K562 (cell line): ENCODE data around the gene BRINP1. TPM values are rescaled to one million over a fixed set of nuclear protein-coding genes. Genes with fewer than 3 reads are reported as not detected.

Source experiments
- ATAC-seq: fragments of 200-7000 bp; cut with Tn5 transposase; 3 replicates; pipeline ENCODE4 v1.9.1; 2020; ENCODE audit warnings: moderate library complexity
- BruUV-seq: library from RNA; stranded (reverse); fragments of 400-500 nt; replicated peaks from 2 replicates; lab custom pipeline; 2021; lab: Mats Ljungman, UMichigan
- CTCF ChIA-PET: fragments of 300-600 bp; formaldehyde crosslinking; extraction: SDS; loops from one replicate; lab custom pipeline; 2021; ENCODE audit warnings: low intra/inter-chr PET ratio; lab: Yijun Ruan, JAX
- POLR2A ChIA-PET: fragments of 300-600, 350-650 bp; sonication (Branson Sonifier 250); formaldehyde crosslinking; extraction: SDS; loops from one replicate; lab custom pipeline; 2021; ENCODE audit warnings: antibody characterized with exemption, inconsistent platforms; lab: Yijun Ruan, JAX
- DNase-seq, 4 experiments: peaks; one replicate each; pipeline versions ENCODE4 v3.0.0 to v3.0.0-alpha.2; 2011 to 2018; ENCODE audit warnings: low spot score in 3 of 4, mixed read lengths in 3 of 4; ENCODE audit errors: extremely low read depth in 1 of 4
- FAIRE-seq: peaks from 2 replicates; lab custom pipeline; 2011; peaks lifted over from hg19 to GRCh38; lab: Jason Lieb, UNC
- H2AFZ ChIP-seq: 2 replicates; pipeline ENCODE4 v1.6.0; 2011; ENCODE audit warnings: low read depth, low read length, control low read depth, inconsistent platforms
- H3K27ac ChIP-seq: fragments of 200-600 bp; 3 replicates; pipeline ENCODE4 v1.8.0; 2011; ENCODE audit warnings: low read depth, mild to moderate bottlenecking, control low read depth, inconsistent platforms, low read length, moderate library complexity, mixed read lengths; ENCODE audit errors: extremely low read depth
- H3K27me3 ChIP-seq, 2 experiments: fragments of 300-600 bp in 1 of 2; 2 replicates in 1 of 2; 3 replicates in 1 of 2; pipeline versions ENCODE4 v1.6.0 to v1.8.0; 2011; ENCODE audit warnings: inconsistent platforms in 2 of 2, low read length in 2 of 2, mild to moderate bottlenecking in 1 of 2, mixed read lengths in 1 of 2, moderate library complexity in 1 of 2; ENCODE audit not compliant: control insufficient read depth in 2 of 2, insufficient read depth in 2 of 2
- H3K36me3 ChIP-seq: fragments of 300-600 bp; 3 replicates; pipeline ENCODE4 v1.8.0; 2011; ENCODE audit warnings: mild to moderate bottlenecking, low read length, inconsistent platforms; ENCODE audit not compliant: control insufficient read depth, insufficient read depth
- H3K4me1 ChIP-seq, 2 experiments: fragments of 200-600 bp in 1 of 2; replicated peaks in 1 of 2; 2 replicates in 1 of 2; 3 replicates in 1 of 2; pipeline versions ENCODE4 v1.5.1 to v1.8.0; 2011; ENCODE audit warnings: inconsistent platforms in 2 of 2, low read length in 2 of 2, mild to moderate bottlenecking in 1 of 2, mixed read lengths in 1 of 2, moderate library complexity in 1 of 2; ENCODE audit not compliant: control insufficient read depth in 2 of 2, insufficient read depth in 2 of 2
- H3K4me2 ChIP-seq: 2 replicates; pipeline ENCODE4 v1.6.1; 2011; ENCODE audit warnings: low read length, control low read depth, inconsistent platforms, mixed read lengths; ENCODE audit not compliant: insufficient read depth
- H3K4me3 ChIP-seq: fragments of 200-600 bp; sonication (generic), shearing (Covaris generic); 2 replicates; pipeline ENCODE4 v1.5.1; 2016; ENCODE audit warnings: control low read depth, inconsistent platforms
- H3K79me2 ChIP-seq: fragments of 200-600 bp; 3 replicates; pipeline ENCODE4 v1.8.0; 2011; ENCODE audit warnings: low read length, inconsistent platforms; ENCODE audit not compliant: control insufficient read depth, insufficient read depth
- H3K9ac ChIP-seq, 2 experiments: 2 replicates each; pipeline versions ENCODE4 v1.6.0 to v1.6.1; 2011; ENCODE audit warnings: low read depth in 2 of 2, low read length in 2 of 2, control low read depth in 1 of 2, inconsistent platforms in 1 of 2, mild to moderate bottlenecking in 1 of 2, mixed read lengths in 1 of 2; ENCODE audit not compliant: insufficient read depth in 1 of 2
- H3K9me1 ChIP-seq: one replicate; pipeline ENCODE4 v1.6.0; 2011; ENCODE audit warnings: inconsistent platforms, mild to moderate bottlenecking, low read length, moderate library complexity; ENCODE audit not compliant: control insufficient read depth, insufficient read depth
- H3K9me3 ChIP-seq: replicated peaks from 2 replicates; pipeline ENCODE4 v1.5.1; 2011; ENCODE audit warnings: low read depth, low read length, inconsistent platforms; ENCODE audit not compliant: control insufficient read depth, insufficient read depth
- H4K20me1 ChIP-seq: replicated peaks from 2 replicates; pipeline ENCODE4 v1.6.1; 2011; ENCODE audit warnings: low read length, inconsistent platforms, mixed read lengths; ENCODE audit not compliant: control insufficient read depth, insufficient read depth
- CBFB ChIP-seq: sonication (generic); formaldehyde crosslinking; IDR thresholded peaks from 2 replicates; pipeline ENCODE4 v1.4.0; 2020; ENCODE audit warnings: mild to moderate bottlenecking, missing genetic modification reagents
- HDGF ChIP-seq: fragments of 450-650 bp; IDR thresholded peaks from 2 replicates; pipeline ENCODE4 v1.6.1; 2016
- MAFF ChIP-seq: IDR thresholded peaks from 2 replicates; pipeline ENCODE4 v1.6.1; 2012; ENCODE audit warnings: low read length, improper control_type of control experiment
- MEIS2 ChIP-seq: fragments of 450-650 bp; IDR thresholded peaks from 2 replicates; pipeline ENCODE4 v1.6.1; 2014; ENCODE audit warnings: mild to moderate bottlenecking; ENCODE audit not compliant: partially characterized antibody
- NEUROD1 ChIP-seq: fragments of 150-350 bp; IDR thresholded peaks from 2 replicates; pipeline ENCODE4 v1.6.1; 2014; ENCODE audit warnings: borderline replicate concordance, low read length, low read depth; ENCODE audit not compliant: partially characterized antibody
- NFXL1 ChIP-seq: fragments of 450-650 bp; formaldehyde crosslinking; IDR thresholded peaks from 2 replicates; pipeline ENCODE4 v1.4.0; 2021; ENCODE audit warnings: mild to moderate bottlenecking
- RAD21 ChIP-seq, 2 experiments: fragments of 250-450 bp in 1 of 2; fragments of 450-650 bp in 1 of 2; sonication (Bioruptor Pico) in 1 of 2; formaldehyde crosslinking in 1 of 2; IDR thresholded peaks in 1 of 2; conservative IDR thresholded peaks in 1 of 2; 2 replicates each; pipeline versions ENCODE4 v1.4.0 to v1.8.0; 2020 to 2022; ENCODE audit warnings: mild to moderate bottlenecking in 2 of 2, moderate library complexity in 1 of 2
- RBM39 ChIP-seq: fragments of 200-400 bp; formaldehyde crosslinking; optimal IDR thresholded peaks from 2 replicates; pipeline ENCODE3; 2018; ENCODE audit warnings: low read depth, low read length
- SAFB ChIP-seq: fragments of 200-400 bp; formaldehyde crosslinking; IDR thresholded peaks from 2 replicates; pipeline ENCODE4 v1.6.1; 2017; ENCODE audit warnings: low read depth, low read length, borderline replicate concordance
- SLC30A9 ChIP-seq: fragments of 250-450 bp; sonication (Bioruptor Pico); IDR thresholded peaks from 2 replicates; pipeline ENCODE4 v1.8.0; 2022; ENCODE audit warnings: mild to moderate bottlenecking, moderate library complexity
- SMAD4 ChIP-seq: fragments of 250-450 bp; sonication (Bioruptor Pico); conservative IDR thresholded peaks from 2 replicates; pipeline ENCODE4 v1.8.0; 2021; ENCODE audit warnings: inconsistent platforms, mild to moderate bottlenecking, moderate library complexity
- ZNF354B ChIP-seq: fragments of 250-450 bp; sonication (Bioruptor Pico); IDR thresholded peaks from 2 replicates; pipeline ENCODE4 v1.4.0; 2020
- WGBS: fragments of 100-300 bp; shearing (Covaris generic); methylation state at CpG from one replicate; pipeline ENCODE4 v1.1.6; 2016; ENCODE audit warnings: low coverage, mixed read lengths; ENCODE audit not compliant: insufficient coverage; ENCODE audit errors: missing lambda C conversion rate; 5-methylcytosine and 5-hydroxymethylcytosine counted together
- in situ Hi-C: fragments of 300-500 bp; cut with MboI; formaldehyde crosslinking; loops from 4 replicates; pipeline ENCODE4 v1.15.0; 2018; ENCODE audit warnings: inconsistent platforms, mixed read lengths
- intact Hi-C: fragments of 100-400 bp; cut with micrococcal nuclease; formaldehyde crosslinking; loops from 2 replicates; pipeline ENCODE4 v1.14.2; 2022
- polyA plus RNA-seq, 8 experiments: library from polyadenylated mRNA; depleted of rRNA in 4 of 8; stranded (reverse) in 5 of 8; unstranded in 3 of 8; fragments of >200 nt; fragmentation: Nextera tagmentation in 2 of 8; fragmentation: Illumina TruSeq in 1 of 8; extraction: Ambion mirVana in 2 of 8; extraction: Trizol in 1 of 8; gene quantifications; 2 replicates each; pipeline versions ENCODE4 v1.2.1 to v1.2.3, GENCODE V29; 2011 to 2014; ENCODE audit warnings: inconsistent platforms in 1 of 8, missing spikeins in 1 of 8
- total RNA-seq, 7 experiments: library from RNA; depleted of rRNA in 6 of 7; stranded (reverse); fragments of >200 nt in 6 of 7; fragmentation: Illumina TruSeq in 2 of 7; extraction: Trizol in 2 of 7; gene quantifications; 2 replicates each; pipeline versions ENCODE4 v1.2.1 to v1.2.3, GENCODE V29; 2011 to 2021; ENCODE audit warnings: low replicate concordance in 1 of 7
- TF ChIP-seq, protein P1 (sequence below): fragments of 450-650 bp; conservative IDR thresholded peaks from 2 replicates; pipeline ENCODE4 v1.6.1; 2016; ENCODE audit warnings: missing genetic modification characterization, low read depth, mild to moderate bottlenecking, control low read depth, missing compliant biosample characterization
- TF ChIP-seq, protein P2 (sequence below): IDR thresholded peaks from 2 replicates; pipeline ENCODE4 v1.6.1; 2012; ENCODE audit warnings: low read depth, low read length, improper control_type of control experiment, borderline replicate concordance
- TF ChIP-seq, protein P3 (sequence below), 3 experiments: IDR thresholded peaks in 2 of 3; conservative IDR thresholded peaks in 1 of 3; 2 replicates each; pipeline ENCODE4 v1.5.1; 2011 to 2012; ENCODE audit warnings: low read length in 3 of 3, mild to moderate bottlenecking in 3 of 3, control low read depth in 2 of 3, improper control_type of control experiment in 1 of 3, inconsistent platforms in 1 of 3, low read depth in 1 of 3, mixed read lengths in 1 of 3, moderate library complexity in 1 of 3; ENCODE audit not compliant: insufficient read depth in 2 of 3
- TF ChIP-seq, protein P4 (sequence below): sonication (generic); formaldehyde crosslinking; IDR thresholded peaks from 2 replicates; pipeline ENCODE4 v1.5.0; 2020; ENCODE audit warnings: missing genetic modification reagents

BRINP1 gene
- total and polyA plus RNA-seq, 9 of the 15 experiments (the other 6 are each of a cell fraction or from before 2014, with no cell fraction given) = not detected

DNA sequence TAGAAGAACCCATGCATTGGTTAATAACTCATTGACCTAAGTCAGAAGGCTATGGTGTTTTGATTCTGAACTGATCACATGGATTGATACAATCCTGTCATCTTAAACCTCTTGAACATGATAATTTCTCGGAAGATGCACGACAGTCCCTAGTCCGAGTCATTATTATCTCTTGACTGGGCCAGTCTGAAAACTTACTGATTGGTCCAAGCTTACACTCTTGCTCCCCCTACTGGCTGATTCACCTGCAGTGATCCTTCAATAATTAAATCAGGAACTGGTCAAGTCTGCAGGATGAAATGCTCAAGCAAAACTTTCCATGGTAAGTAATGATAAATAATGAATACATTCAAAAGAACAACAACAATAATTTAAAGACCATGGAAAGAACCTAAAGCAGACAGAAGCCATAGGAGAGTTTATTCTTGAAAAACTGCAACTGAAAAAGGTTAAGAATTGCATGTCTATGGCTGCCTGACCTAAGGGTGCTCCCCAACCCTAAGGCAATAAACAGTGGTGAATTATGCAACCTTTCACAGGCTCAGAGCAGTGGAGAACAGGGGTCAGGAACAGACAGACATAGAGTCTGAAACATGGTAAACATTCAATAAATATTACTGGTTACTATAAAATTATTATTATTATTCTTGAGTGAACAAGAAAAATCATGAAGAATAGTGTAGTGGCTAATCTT lies 79.3 kb downstream of the BRINP1 start:
- no peak overlapping the region for H2AFZ ChIP-seq
- no peaks in the 10 kb centered on the region for H3K36me3 ChIP-seq
- H3K4me1 ChIP-seq = no peaks in the 10 kb centered on the region
- H3K9me3 ChIP-seq = no peaks in the 10 kb centered on the region
- no peaks in the 10 kb centered on the region for H3K27me3 ChIP-seq
- no TSS peak for BruUV-seq
- 6% methylated on average over 3 of the region's 3 CpGs for WGBS
- DNase-seq = peak; percentile 12 to 34 (median 23)
- H4K20me1 ChIP-seq = no peaks in the 10 kb centered on the region
- intact Hi-C loops = loop anchor here (10.0 kb wide), 1 partner anchor 1645 kb away; no protein-coding TSS in a partner anchor
- H3K27ac ChIP-seq = no peak overlapping the region
- POLR2A ChIA-PET = no interaction called here
- no peaks in the 10 kb centered on the region for H3K79me2 ChIP-seq
- TF ChIP-seq HDGF = no peak
- TF ChIP-seq NFXL1 (CRISPR knock-in tag) = no peak
- no peak for TF ChIP-seq MAFF
- TF ChIP-seq RBM39 = no peak
- TF ChIP-seq CBFB (CRISPR knock-in tag) = no peak
- TF ChIP-seq, protein P1, sequence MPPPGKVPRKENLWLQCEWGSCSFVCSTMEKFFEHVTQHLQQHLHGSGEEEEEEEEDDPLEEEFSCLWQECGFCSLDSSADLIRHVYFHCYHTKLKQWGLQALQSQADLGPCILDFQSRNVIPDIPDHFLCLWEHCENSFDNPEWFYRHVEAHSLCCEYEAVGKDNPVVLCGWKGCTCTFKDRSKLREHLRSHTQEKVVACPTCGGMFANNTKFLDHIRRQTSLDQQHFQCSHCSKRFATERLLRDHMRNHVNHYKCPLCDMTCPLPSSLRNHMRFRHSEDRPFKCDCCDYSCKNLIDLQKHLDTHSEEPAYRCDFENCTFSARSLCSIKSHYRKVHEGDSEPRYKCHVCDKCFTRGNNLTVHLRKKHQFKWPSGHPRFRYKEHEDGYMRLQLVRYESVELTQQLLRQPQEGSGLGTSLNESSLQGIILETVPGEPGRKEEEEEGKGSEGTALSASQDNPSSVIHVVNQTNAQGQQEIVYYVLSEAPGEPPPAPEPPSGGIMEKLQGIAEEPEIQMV = no peak
- TF ChIP-seq SMAD4 (CRISPR knock-in tag) = no peak
- TF ChIP-seq NEUROD1 = no peak
- TF ChIP-seq, protein P2, sequence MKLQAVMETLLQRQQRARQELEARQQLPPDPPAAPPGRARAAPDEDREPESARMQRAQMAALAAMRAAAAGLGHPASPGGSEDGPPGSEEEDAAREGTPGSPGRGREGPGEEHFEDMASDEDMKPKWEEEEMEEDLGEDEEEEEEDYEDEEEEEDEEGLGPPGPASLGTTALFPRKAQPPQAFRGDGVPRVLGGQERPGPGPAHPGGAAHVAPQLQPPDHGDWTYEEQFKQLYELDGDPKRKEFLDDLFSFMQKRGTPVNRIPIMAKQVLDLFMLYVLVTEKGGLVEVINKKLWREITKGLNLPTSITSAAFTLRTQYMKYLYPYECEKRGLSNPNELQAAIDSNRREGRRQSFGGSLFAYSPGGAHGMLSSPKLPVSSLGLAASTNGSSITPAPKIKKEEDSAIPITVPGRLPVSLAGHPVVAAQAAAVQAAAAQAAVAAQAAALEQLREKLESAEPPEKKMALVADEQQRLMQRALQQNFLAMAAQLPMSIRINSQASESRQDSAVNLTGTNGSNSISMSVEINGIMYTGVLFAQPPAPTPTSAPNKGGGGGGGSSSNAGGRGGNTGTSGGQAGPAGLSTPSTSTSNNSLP = no peak
- TF ChIP-seq, protein P3, sequence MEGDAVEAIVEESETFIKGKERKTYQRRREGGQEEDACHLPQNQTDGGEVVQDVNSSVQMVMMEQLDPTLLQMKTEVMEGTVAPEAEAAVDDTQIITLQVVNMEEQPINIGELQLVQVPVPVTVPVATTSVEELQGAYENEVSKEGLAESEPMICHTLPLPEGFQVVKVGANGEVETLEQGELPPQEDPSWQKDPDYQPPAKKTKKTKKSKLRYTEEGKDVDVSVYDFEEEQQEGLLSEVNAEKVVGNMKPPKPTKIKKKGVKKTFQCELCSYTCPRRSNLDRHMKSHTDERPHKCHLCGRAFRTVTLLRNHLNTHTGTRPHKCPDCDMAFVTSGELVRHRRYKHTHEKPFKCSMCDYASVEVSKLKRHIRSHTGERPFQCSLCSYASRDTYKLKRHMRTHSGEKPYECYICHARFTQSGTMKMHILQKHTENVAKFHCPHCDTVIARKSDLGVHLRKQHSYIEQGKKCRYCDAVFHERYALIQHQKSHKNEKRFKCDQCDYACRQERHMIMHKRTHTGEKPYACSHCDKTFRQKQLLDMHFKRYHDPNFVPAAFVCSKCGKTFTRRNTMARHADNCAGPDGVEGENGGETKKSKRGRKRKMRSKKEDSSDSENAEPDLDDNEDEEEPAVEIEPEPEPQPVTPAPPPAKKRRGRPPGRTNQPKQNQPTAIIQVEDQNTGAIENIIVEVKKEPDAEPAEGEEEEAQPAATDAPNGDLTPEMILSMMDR (IDR thresholded peaks at IDR 0.05 in 2 of 3, conservative IDR thresholded peaks at IDR 0.05 in 1 of 3; ENCODE audit: insufficient read depth in 2 of 3, low read depth in 1 of 3, low read length in 3 of 3) = peak in 2 of 3 experiments; percentile 31 to 42; a peak in 1 of 6 replicates
- no peak for TF ChIP-seq MEIS2
- peak; percentile 16 to 29; a peak in 1 of 4 replicates for TF ChIP-seq RAD21 (CRISPR knock-in tag; conservative IDR thresholded peaks at IDR 0.05 in 1 of 2, IDR thresholded peaks at IDR 0.05 in 1 of 2)
- no peak for TF ChIP-seq ZNF354B
- TF ChIP-seq SAFB = no peak
- TF ChIP-seq, protein P4, sequence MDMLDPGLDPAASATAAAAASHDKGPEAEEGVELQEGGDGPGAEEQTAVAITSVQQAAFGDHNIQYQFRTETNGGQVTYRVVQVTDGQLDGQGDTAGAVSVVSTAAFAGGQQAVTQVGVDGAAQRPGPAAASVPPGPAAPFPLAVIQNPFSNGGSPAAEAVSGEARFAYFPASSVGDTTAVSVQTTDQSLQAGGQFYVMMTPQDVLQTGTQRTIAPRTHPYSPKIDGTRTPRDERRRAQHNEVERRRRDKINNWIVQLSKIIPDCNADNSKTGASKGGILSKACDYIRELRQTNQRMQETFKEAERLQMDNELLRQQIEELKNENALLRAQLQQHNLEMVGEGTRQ (CRISPR knock-in tag) = no peak
- TF ChIP-seq SLC30A9 (CRISPR knock-in tag) = no peak
- no peak overlapping the region for H3K4me2 ChIP-seq
- in situ Hi-C loops = no loop called here
- no peak for FAIRE-seq
- ATAC-seq = no peak
- CTCF ChIA-PET = no interaction called here
- H3K9me1 ChIP-seq = no peaks in the 10 kb centered on the region
- H3K4me3 ChIP-seq = no peak overlapping the region
- H3K9ac ChIP-seq = no peak overlapping the region
